ENCODE data around the gene POLR3E. TPM values are rescaled to one million over a fixed set of nuclear protein-coding genes. Genes with fewer than 3 reads are reported as not detected.

POLR3E gene
- total RNA-seq, 2 experiments from 2014 or later: 74.5 to 107 TPM

DNA sequence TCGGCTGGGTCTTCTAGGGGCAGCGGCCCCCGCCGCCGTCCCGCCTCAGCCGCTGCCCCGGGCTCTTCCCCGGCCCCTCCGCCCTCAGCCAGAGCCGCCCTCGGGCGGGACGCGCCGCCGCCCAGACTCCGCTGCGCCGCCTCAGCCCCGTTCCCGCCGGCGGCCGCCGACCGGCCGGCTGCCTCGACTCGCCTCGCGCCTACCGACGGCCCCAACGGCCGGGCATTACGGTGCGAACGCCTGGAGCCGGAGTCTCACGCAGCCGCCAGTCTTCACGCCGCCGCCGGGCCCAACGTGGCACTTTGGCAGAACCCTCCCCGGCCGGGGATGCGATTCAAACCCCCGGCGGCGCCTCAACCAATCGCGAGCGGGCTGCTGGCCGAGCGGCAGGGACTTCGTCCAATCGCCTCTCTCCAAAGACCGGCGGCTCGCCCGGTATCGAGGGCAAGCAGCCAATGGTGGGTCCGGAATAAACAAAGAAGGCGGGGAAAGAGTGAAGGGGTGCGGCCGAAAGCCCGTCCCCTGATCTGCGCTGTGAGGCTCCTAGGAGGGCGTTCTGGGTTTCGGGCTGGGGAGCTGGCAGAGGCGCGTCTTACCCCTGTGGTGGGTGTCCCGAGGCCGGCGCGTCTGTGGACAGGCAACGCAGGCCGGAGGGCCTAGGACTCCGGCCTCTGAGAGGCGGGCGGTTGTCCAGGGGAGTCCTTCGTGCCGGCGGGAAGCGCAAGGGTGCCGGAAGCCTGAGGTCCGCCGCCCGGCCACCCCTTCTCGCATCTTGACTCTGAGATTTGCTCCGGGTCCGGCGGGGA, 77.3 kb downstream of the POLR3E start, which contains the start of gene CDR2:
TSS of gene CDR2 (minus strand) at position 309 of the 806 bp plus-strand sequence. CDS start 310 bp downstream, outside the sequence.
- peaks cover 45% of the 10 kb centered on the region for H3K79me2 ChIP-seq (ENCODE audit: insufficient read depth, low read depth, low read length)
- H3K27ac ChIP-seq (ENCODE audit: low read depth, low read length, poor library complexity, severe bottlenecking): peak within 1 kb of the TSS; percentile 67
- no peak for TF ChIP-seq EZH2phosphoT487 (IDR thresholded peaks at IDR 0.05; ENCODE audit: borderline replicate concordance, low read depth, low read length)
- TF ChIP-seq, protein P1, sequence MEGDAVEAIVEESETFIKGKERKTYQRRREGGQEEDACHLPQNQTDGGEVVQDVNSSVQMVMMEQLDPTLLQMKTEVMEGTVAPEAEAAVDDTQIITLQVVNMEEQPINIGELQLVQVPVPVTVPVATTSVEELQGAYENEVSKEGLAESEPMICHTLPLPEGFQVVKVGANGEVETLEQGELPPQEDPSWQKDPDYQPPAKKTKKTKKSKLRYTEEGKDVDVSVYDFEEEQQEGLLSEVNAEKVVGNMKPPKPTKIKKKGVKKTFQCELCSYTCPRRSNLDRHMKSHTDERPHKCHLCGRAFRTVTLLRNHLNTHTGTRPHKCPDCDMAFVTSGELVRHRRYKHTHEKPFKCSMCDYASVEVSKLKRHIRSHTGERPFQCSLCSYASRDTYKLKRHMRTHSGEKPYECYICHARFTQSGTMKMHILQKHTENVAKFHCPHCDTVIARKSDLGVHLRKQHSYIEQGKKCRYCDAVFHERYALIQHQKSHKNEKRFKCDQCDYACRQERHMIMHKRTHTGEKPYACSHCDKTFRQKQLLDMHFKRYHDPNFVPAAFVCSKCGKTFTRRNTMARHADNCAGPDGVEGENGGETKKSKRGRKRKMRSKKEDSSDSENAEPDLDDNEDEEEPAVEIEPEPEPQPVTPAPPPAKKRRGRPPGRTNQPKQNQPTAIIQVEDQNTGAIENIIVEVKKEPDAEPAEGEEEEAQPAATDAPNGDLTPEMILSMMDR (conservative IDR thresholded peaks at IDR 0.05; ENCODE audit: low read length): no peak
- peaks cover 23% of the 10 kb centered on the region; the same call in 1 of the 2 replicates for H3K36me3 ChIP-seq (ENCODE audit: insufficient read depth, low read length)
- CTCF ChIA-PET (ENCODE audit: unreplicated experiment): interaction anchor here (0.5 kb wide), 1 partner anchor 170 kb away, joined by 4 read pairs; no protein-coding TSS in a partner anchor
- H3K4me3 ChIP-seq (ENCODE audit: low read depth, low read length, poor library complexity, severe bottlenecking): peak within 1 kb of the TSS; percentile 75
- H3K4me2 ChIP-seq (ENCODE audit: low read length): peak within 1 kb of the TSS; percentile 85
- H4K20me1 ChIP-seq (ENCODE audit: insufficient read depth, low read length): peaks cover 11% of the 10 kb centered on the region
- no peaks in the 10 kb centered on the region for H3K9me2 ChIP-seq (ENCODE audit: insufficient read depth, low read length)
- no TSS peak for BruUV-seq (replicated peaks)
- H2AFZ ChIP-seq (ENCODE audit: low read length): peak within 1 kb of the TSS; percentile 92
- intact Hi-C loops (cut with micrococcal nuclease; ENCODE audit: unreplicated experiment): loop anchor here (5.0 kb wide), 2 partner anchors 167 to 182 kb away; partner anchors contain the start of gene EEF2K
- no peaks in the 10 kb centered on the region for H3K9me3 ChIP-seq (ENCODE audit: low read length)
- DNase-seq (ENCODE audit: low spot score): peak; percentile 99
- POLR2A ChIA-PET: interaction anchor here (1.1 to 1.2 kb wide), 2 partner anchors 12 to 62 kb away, joined by 3 to 4 read pairs; no protein-coding TSS in a partner anchor
- H3K4me1 ChIP-seq (ENCODE audit: insufficient read depth, low read length, poor library complexity, severe bottlenecking): peaks cover 41% of the 10 kb centered on the region

GRCh38 chr16:22375117-22375962, 78.1 kb downstream of the POLR3E start:
- no TSS peak for BruUV-seq (replicated peaks)
- CTCF ChIA-PET (ENCODE audit: unreplicated experiment): interaction anchor here (0.5 kb wide), 1 partner anchor 171 kb away, joined by 4 read pairs; no protein-coding TSS in a partner anchor
- DNase-seq (ENCODE audit: low spot score): peak; percentile 23

More at GRCh38 chr16:22375117-22375962, 78.1 kb downstream of the POLR3E start:
- peaks cover 33% of the 10 kb centered on the region for H3K4me1 ChIP-seq (ENCODE audit: insufficient read depth, low read length, poor library complexity, severe bottlenecking)
- no peaks in the 10 kb centered on the region for H3K9me2 ChIP-seq (ENCODE audit: insufficient read depth, low read length)
- peaks cover 5% of the 10 kb centered on the region for H4K20me1 ChIP-seq (ENCODE audit: insufficient read depth, low read length)
- H3K79me2 ChIP-seq (ENCODE audit: insufficient read depth, low read depth, low read length): peaks cover 37% of the 10 kb centered on the region
- POLR2A ChIA-PET: interaction anchor here (1.1 to 1.2 kb wide), 2 partner anchors 11 to 62 kb away, joined by 3 to 4 read pairs; no protein-coding TSS in a partner anchor
- intact Hi-C loops (cut with micrococcal nuclease; ENCODE audit: unreplicated experiment): no loop called here
- H3K4me3 ChIP-seq (ENCODE audit: low read depth, low read length, poor library complexity, severe bottlenecking): peak overlapping the region; percentile 75
- H3K4me2 ChIP-seq (ENCODE audit: low read length): peak overlapping the region; percentile 85
- no peak for TF ChIP-seq EZH2phosphoT487 (IDR thresholded peaks at IDR 0.05; ENCODE audit: borderline replicate concordance, low read depth, low read length)
- TF ChIP-seq, protein P1 (conservative IDR thresholded peaks at IDR 0.05; ENCODE audit: low read length): no peak
- peak overlapping the region; percentile 92; the same call in 1 of the 2 replicates for H2AFZ ChIP-seq (ENCODE audit: low read length)
- no peaks in the 10 kb centered on the region for H3K9me3 ChIP-seq (ENCODE audit: low read length)
- H3K27ac ChIP-seq (ENCODE audit: low read depth, low read length, poor library complexity, severe bottlenecking): peak overlapping the region; percentile 33
- H3K36me3 ChIP-seq (ENCODE audit: insufficient read depth, low read length): peaks cover 17% of the 10 kb centered on the region; the same call in 1 of the 2 replicates

Data from OCI-LY7 (cell line).